ENCODE results near the gene SLAMF7. TPM values are rescaled to one million over a fixed set of nuclear protein-coding genes. Genes with fewer than 3 reads are reported as not detected.

SLAMF7 gene
- total RNA-seq, 1 donor from 2014 or later = 0.08 TPM

- Histone ChIP-seq H3K36me3 (ENCODE audit: control insufficient read depth, insufficient read depth, low read length) (no peaks in the 10 kb centered on the region), H3K27me3 (ENCODE audit: control insufficient read depth, insufficient read depth, low read length) (no peaks in the 10 kb centered on the region), H3K4me3 (ENCODE audit: low read depth, low read length) (no peak overlapping the region)
- no peak for DNase-seq (ENCODE audit: low read depth)
- TF ChIP-seq CTCF (IDR thresholded peaks at IDR 0.05; ENCODE audit: insufficient read depth, low read length, poor library complexity, severe bottlenecking) = no peak
Observed at GRCh38 chr1:160706526-160707235, 32.4 kb upstream of the SLAMF7 start.

- no peak for DNase-seq (ENCODE audit: low read depth)
- no peaks in the 10 kb centered on the region for H3K27me3 ChIP-seq (ENCODE audit: control insufficient read depth, insufficient read depth, low read length)
- H3K4me3 ChIP-seq (ENCODE audit: low read depth, low read length) = no peak overlapping the region
- H3K36me3 ChIP-seq (ENCODE audit: control insufficient read depth, insufficient read depth, low read length) = no peaks in the 10 kb centered on the region
- TF ChIP-seq CTCF (IDR thresholded peaks at IDR 0.05; ENCODE audit: insufficient read depth, low read length, poor library complexity, severe bottlenecking) = no peak
Observed at GRCh38 chr1:160707236-160708064, 31.6 kb upstream of the SLAMF7 start.

GRCh38 chr1:160708118-160708517 lies 30.9 kb upstream of the SLAMF7 start:
- Histone ChIP-seq H3K36me3 (ENCODE audit: control insufficient read depth, insufficient read depth, low read length) (no peaks in the 10 kb centered on the region), H3K4me3 (ENCODE audit: low read depth, low read length) (no peak overlapping the region), H3K27me3 (ENCODE audit: control insufficient read depth, insufficient read depth, low read length) (no peaks in the 10 kb centered on the region)
- TF ChIP-seq CTCF (IDR thresholded peaks at IDR 0.05; ENCODE audit: insufficient read depth, low read length, poor library complexity, severe bottlenecking) = no peak
- DNase-seq (ENCODE audit: low read depth) = no peak

- H3K27me3 ChIP-seq (ENCODE audit: control insufficient read depth, insufficient read depth, low read length) = no peaks in the 10 kb centered on the region
- no peak for DNase-seq (ENCODE audit: low read depth)
- no peaks in the 10 kb centered on the region for H3K36me3 ChIP-seq (ENCODE audit: control insufficient read depth, insufficient read depth, low read length)
- TF ChIP-seq CTCF (IDR thresholded peaks at IDR 0.05; ENCODE audit: insufficient read depth, low read length, poor library complexity, severe bottlenecking) = no peak
- no peak overlapping the region for H3K4me3 ChIP-seq (ENCODE audit: low read depth, low read length)
Observed at GRCh38 chr1:160708801-160709200, 30.2 kb upstream of the SLAMF7 start.

GRCh38 chr1:160709715-160710114 lies 29.3 kb upstream of the SLAMF7 start:
- TF ChIP-seq CTCF (IDR thresholded peaks at IDR 0.05; ENCODE audit: insufficient read depth, low read length, poor library complexity, severe bottlenecking) = no peak

More at GRCh38 chr1:160709715-160710114, 29.3 kb upstream of the SLAMF7 start:
- Histone ChIP-seq H3K27me3 (ENCODE audit: control insufficient read depth, insufficient read depth, low read length) (no peaks in the 10 kb centered on the region), H3K4me3 (ENCODE audit: low read depth, low read length) (no peak overlapping the region), H3K36me3 (ENCODE audit: control insufficient read depth, insufficient read depth, low read length) (no peaks in the 10 kb centered on the region)
- DNase-seq (ENCODE audit: low read depth) = no peak

Measured in kidney epithelial cell (primary cell).